ENCODE data around the gene NR1H3. TPM values are rescaled to one million over a fixed set of nuclear protein-coding genes. Genes with fewer than 3 reads are reported as not detected.

NR1H3 gene
- total RNA-seq, 3 donors from 2014 or later = 49.1 to 73.5 (median 50.6) TPM

- TF ChIP-seq CTCF (IDR thresholded peaks at IDR 0.05) = no peak
- Histone ChIP-seq H3K9me3 (no peaks in the 10 kb centered on the region), H3K4me1 (ENCODE audit: low read depth) (no peaks in the 10 kb centered on the region), H3K36me3 (ENCODE audit: low read depth) (no peaks in the 10 kb centered on the region), H3K4me3 (no peak overlapping the region)
- DNase-seq = no peak
- intact Hi-C loops (cut with DNase I, micrococcal nuclease) = no loop called here
- ATAC-seq = no peak
Measured at GRCh38 chr11:47229161-47229560, 28.6 kb upstream of the NR1H3 start.

GRCh38 chr11:47233051-47233450, 24.7 kb upstream of the NR1H3 start:
- intact Hi-C loops (cut with DNase I, micrococcal nuclease) = no loop called here
- Histone ChIP-seq H3K36me3 (ENCODE audit: low read depth) (no peaks in the 10 kb centered on the region), H3K4me3 (no peak overlapping the region), H3K4me1 (ENCODE audit: low read depth) (no peaks in the 10 kb centered on the region), H3K9me3 (no peaks in the 10 kb centered on the region)
- no peak for DNase-seq
- no peak for ATAC-seq
- TF ChIP-seq CTCF (IDR thresholded peaks at IDR 0.05) = no peak

GRCh38 chr11:47233989-47234668, 23.7 kb upstream of the NR1H3 start:
- intact Hi-C loops (cut with DNase I, micrococcal nuclease) = no loop called here
- no peaks in the 10 kb centered on the region for H3K36me3 ChIP-seq (ENCODE audit: low read depth)
- ATAC-seq (peak; percentile 69), DNase-seq (no peak)
- no peaks in the 10 kb centered on the region for H3K4me1 ChIP-seq (ENCODE audit: low read depth)
- H3K9me3 ChIP-seq = no peaks in the 10 kb centered on the region
- no peak for TF ChIP-seq CTCF (IDR thresholded peaks at IDR 0.05)
- no peak overlapping the region for H3K4me3 ChIP-seq

- intact Hi-C loops (cut with DNase I, micrococcal nuclease) = no loop called here
- no peak for TF ChIP-seq CTCF (IDR thresholded peaks at IDR 0.05)
- DNase-seq (no peak), ATAC-seq (peak; percentile 72)
- Histone ChIP-seq H3K36me3 (ENCODE audit: low read depth) (no peaks in the 10 kb centered on the region), H3K4me1 (ENCODE audit: low read depth) (no peaks in the 10 kb centered on the region), H3K9me3 (no peaks in the 10 kb centered on the region), H3K4me3 (no peak overlapping the region)
Measured at GRCh38 chr11:47234669-47235100, 23.1 kb upstream of the NR1H3 start.

- intact Hi-C loops (cut with DNase I, micrococcal nuclease) = no loop called here
- Histone ChIP-seq H3K36me3 (ENCODE audit: low read depth) (no peaks in the 10 kb centered on the region), H3K4me3 (no peak overlapping the region), H3K9me3 (no peaks in the 10 kb centered on the region), H3K4me1 (ENCODE audit: low read depth) (no peaks in the 10 kb centered on the region)
- TF ChIP-seq CTCF (IDR thresholded peaks at IDR 0.05) = no peak
- DNase-seq = no peak
- no peak for ATAC-seq
Measured at GRCh38 chr11:47235163-47235562, 22.6 kb upstream of the NR1H3 start.

- Histone ChIP-seq H3K9me3 (no peaks in the 10 kb centered on the region), H3K36me3 (ENCODE audit: low read depth) (no peaks in the 10 kb centered on the region), H3K4me3 (no peak overlapping the region), H3K4me1 (ENCODE audit: low read depth) (no peaks in the 10 kb centered on the region)
- no peak for DNase-seq
- ATAC-seq = no peak
- no peak for TF ChIP-seq CTCF (IDR thresholded peaks at IDR 0.05)
- intact Hi-C loops (cut with DNase I, micrococcal nuclease) = no loop called here
Measured at GRCh38 chr11:47236482-47236881, 21.3 kb upstream of the NR1H3 start.

All from mucosa of descending colon (tissue), 3 donors.